ENCODE results near the gene MPP7.
"Not testable (repeated sequence)": the region's sequence is repeated elsewhere in the genome, so short reads cannot be mapped to it uniquely, and the experiment has no call there.

The MPP7 gene

GRCh38 chr10:28302638-28303488 is at the start of gene MPP7:
Gene MPP7, minus strand, starts transcription at chr10:28303064. Its CDS starts 64,460 bp downstream, at chr10:28238604.
- Histone ChIP-seq H3K4me1 (ENCODE audit: control insufficient read depth in 1 of 2, insufficient read depth in 2 of 2, low read length in 2 of 2) (peaks cover 0 to 20% of the 10 kb centered on the region in 2 donors), H3K4me3 (ENCODE audit: low read depth in 1 of 2, low read length in 2 of 2) (peak within 1 kb of the TSS; percentile 82 to 91), H3K27ac (ENCODE audit: low read length) (peak within 1 kb of the TSS; percentile 52), H3K27me3 (ENCODE audit: low read depth, low read length) (peaks cover 8% of the 10 kb centered on the region), H3K36me3 (ENCODE audit: control insufficient read depth in 1 of 2, insufficient read depth in 2 of 2, low read length in 2 of 2) (no peaks in the 10 kb centered on the region), H3K9me3 (ENCODE audit: control insufficient read depth in 1 of 2, low read length in 2 of 2) (no peaks in the 10 kb centered on the region)

GRCh38 chr10:28349892-28350291 is 47.0 kb upstream of the MPP7 start:
- Histone ChIP-seq H3K4me1 (ENCODE audit: control insufficient read depth in 1 of 2, insufficient read depth in 2 of 2, low read length in 2 of 2) (no peaks in the 10 kb centered on the region), H3K9me3 (ENCODE audit: control insufficient read depth in 1 of 2, low read length in 2 of 2) (no peaks in the 10 kb centered on the region), H3K36me3 (ENCODE audit: control insufficient read depth in 1 of 2, insufficient read depth in 2 of 2, low read length in 2 of 2) (no peaks in the 10 kb centered on the region), H3K27me3 (ENCODE audit: low read depth, low read length) (no peaks in the 10 kb centered on the region), H3K27ac (ENCODE audit: low read length) (no peak overlapping the region), H3K4me3 (ENCODE audit: low read depth in 1 of 2, low read length in 2 of 2) (no peak overlapping the region)

GRCh38 chr10:28343987-28344895 is 41.4 kb upstream of the MPP7 start:
- Histone ChIP-seq H3K4me1 (ENCODE audit: control insufficient read depth in 1 of 2, insufficient read depth in 2 of 2, low read length in 2 of 2) (no peaks in the 10 kb centered on the region), H3K36me3 (ENCODE audit: control insufficient read depth in 1 of 2, insufficient read depth in 2 of 2, low read length in 2 of 2) (no peaks in the 10 kb centered on the region), H3K27me3 (ENCODE audit: low read depth, low read length) (no peaks in the 10 kb centered on the region)

GRCh38 chr10:28343252-28343651 is 40.4 kb upstream of the MPP7 start:
- Histone ChIP-seq H3K27ac (ENCODE audit: low read length) (no peak overlapping the region), H3K27me3 (ENCODE audit: low read depth, low read length) (no peaks in the 10 kb centered on the region), H3K9me3 (ENCODE audit: control insufficient read depth in 1 of 2, low read length in 2 of 2) (no peaks in the 10 kb centered on the region), H3K4me3 (ENCODE audit: low read depth in 1 of 2, low read length in 2 of 2) (no peak overlapping the region), H3K36me3 (ENCODE audit: control insufficient read depth in 1 of 2, insufficient read depth in 2 of 2, low read length in 2 of 2) (no peaks in the 10 kb centered on the region), H3K4me1 (ENCODE audit: control insufficient read depth in 1 of 2, insufficient read depth in 2 of 2, low read length in 2 of 2) (no peaks in the 10 kb centered on the region)

More at GRCh38 chr10:28343987-28344895, 41.4 kb upstream of the MPP7 start:
- no peak overlapping the region for H3K27ac ChIP-seq (ENCODE audit: low read length)
- no peak overlapping the region for H3K4me3 ChIP-seq (ENCODE audit: low read depth in 1 of 2, low read length in 2 of 2)
- no peaks in the 10 kb centered on the region for H3K9me3 ChIP-seq (ENCODE audit: control insufficient read depth in 1 of 2, low read length in 2 of 2)

- H3K27ac ChIP-seq (ENCODE audit: low read length); H3K4me3 ChIP-seq (ENCODE audit: low read depth in 1 of 2, low read length in 2 of 2); H3K9me3 ChIP-seq (ENCODE audit: control insufficient read depth in 1 of 2, low read length in 2 of 2); H3K4me1 ChIP-seq (ENCODE audit: control insufficient read depth in 1 of 2, insufficient read depth in 2 of 2, low read length in 2 of 2); H3K36me3 ChIP-seq (ENCODE audit: control insufficient read depth in 1 of 2, insufficient read depth in 2 of 2, low read length in 2 of 2); H3K27me3 ChIP-seq (ENCODE audit: low read depth, low read length): not testable (repeated sequence)
Observed at GRCh38 chr10:28341679-28342078, 38.8 kb upstream of the MPP7 start.

GRCh38 chr10:28332726-28333125 is 29.9 kb upstream of the MPP7 start:
- H3K27me3 ChIP-seq (ENCODE audit: low read depth, low read length) = no peaks in the 10 kb centered on the region
- peaks cover 0 to 13% of the 10 kb centered on the region in 2 donors for H3K4me1 ChIP-seq (ENCODE audit: control insufficient read depth in 1 of 2, insufficient read depth in 2 of 2, low read length in 2 of 2)
- peak overlapping the region in 1 of 2 donors; percentile 22 for H3K4me3 ChIP-seq (ENCODE audit: low read depth in 1 of 2, low read length in 2 of 2)
- H3K27ac ChIP-seq (ENCODE audit: low read length) = peak overlapping the region; percentile 73
- no peaks in the 10 kb centered on the region for H3K36me3 ChIP-seq (ENCODE audit: control insufficient read depth in 1 of 2, insufficient read depth in 2 of 2, low read length in 2 of 2)
- H3K9me3 ChIP-seq (ENCODE audit: control insufficient read depth in 1 of 2, low read length in 2 of 2) = no peaks in the 10 kb centered on the region

- Histone ChIP-seq H3K4me1 (ENCODE audit: control insufficient read depth in 1 of 2, insufficient read depth in 2 of 2, low read length in 2 of 2) (peaks cover 3 to 22% of the 10 kb centered on the region in 2 donors), H3K36me3 (ENCODE audit: control insufficient read depth in 1 of 2, insufficient read depth in 2 of 2, low read length in 2 of 2) (no peaks in the 10 kb centered on the region), H3K4me3 (ENCODE audit: low read depth in 1 of 2, low read length in 2 of 2) (no peak overlapping the region), H3K27me3 (ENCODE audit: low read depth, low read length) (no peaks in the 10 kb centered on the region), H3K9me3 (ENCODE audit: control insufficient read depth in 1 of 2, low read length in 2 of 2) (no peaks in the 10 kb centered on the region), H3K27ac (ENCODE audit: low read length) (peak overlapping the region; percentile 73)
Observed at GRCh38 chr10:28331841-28332240, 29.0 kb upstream of the MPP7 start.

- Histone ChIP-seq H3K36me3 (ENCODE audit: control insufficient read depth in 1 of 2, insufficient read depth in 2 of 2, low read length in 2 of 2) (no peaks in the 10 kb centered on the region), H3K27ac (ENCODE audit: low read length) (peak overlapping the region; percentile 67), H3K9me3 (ENCODE audit: control insufficient read depth in 1 of 2, low read length in 2 of 2) (no peaks in the 10 kb centered on the region), H3K4me3 (ENCODE audit: low read depth in 1 of 2, low read length in 2 of 2) (no peak overlapping the region), H3K4me1 (ENCODE audit: control insufficient read depth in 1 of 2, insufficient read depth in 2 of 2, low read length in 2 of 2) (peaks cover 10 to 30% of the 10 kb centered on the region in 2 donors), H3K27me3 (ENCODE audit: low read depth, low read length) (no peaks in the 10 kb centered on the region)
Observed at GRCh38 chr10:28331066-28331465, 28.2 kb upstream of the MPP7 start.

- Histone ChIP-seq H3K36me3 (ENCODE audit: control insufficient read depth in 1 of 2, insufficient read depth in 2 of 2, low read length in 2 of 2) (no peaks in the 10 kb centered on the region), H3K4me3 (ENCODE audit: low read depth in 1 of 2, low read length in 2 of 2) (no peak overlapping the region), H3K27me3 (ENCODE audit: low read depth, low read length) (no peaks in the 10 kb centered on the region), H3K9me3 (ENCODE audit: control insufficient read depth in 1 of 2, low read length in 2 of 2) (no peaks in the 10 kb centered on the region), H3K27ac (ENCODE audit: low read length) (peak overlapping the region; percentile 94), H3K4me1 (ENCODE audit: control insufficient read depth in 1 of 2, insufficient read depth in 2 of 2, low read length in 2 of 2) (peaks cover 10 to 25% of the 10 kb centered on the region in 2 donors)
Observed at GRCh38 chr10:28328346-28328745, 25.5 kb upstream of the MPP7 start.

GRCh38 chr10:28327491-28327880 is 24.6 kb upstream of the MPP7 start:
- peak overlapping the region; percentile 94 for H3K27ac ChIP-seq (ENCODE audit: low read length)
- H3K36me3 ChIP-seq (ENCODE audit: control insufficient read depth in 1 of 2, insufficient read depth in 2 of 2, low read length in 2 of 2) = no peaks in the 10 kb centered on the region

More at GRCh38 chr10:28327491-28327880, 24.6 kb upstream of the MPP7 start:
- H3K4me3 ChIP-seq (ENCODE audit: low read depth in 1 of 2, low read length in 2 of 2) = peak overlapping the region in 1 of 2 donors; percentile 39
- no peaks in the 10 kb centered on the region for H3K9me3 ChIP-seq (ENCODE audit: control insufficient read depth in 1 of 2, low read length in 2 of 2)
- peaks cover 10 to 25% of the 10 kb centered on the region in 2 donors for H3K4me1 ChIP-seq (ENCODE audit: control insufficient read depth in 1 of 2, insufficient read depth in 2 of 2, low read length in 2 of 2)
- no peaks in the 10 kb centered on the region for H3K27me3 ChIP-seq (ENCODE audit: low read depth, low read length)

Data from muscle layer of duodenum (tissue), 2 donors.